Loucy (cell line): Measurements from ENCODE around the gene CRY2.

ENCODE experiments used
- H2AFZ ChIP-seq: fragments of 200-600 bp; sonication (generic); 2 replicates; pipeline ENCODE4 v1.6.0; 2016; ENCODE audit warnings: antibody characterized with exemption, mild to moderate bottlenecking, low read length, moderate library complexity
- H3F3A ChIP-seq: fragments of 200-600 bp; 2 replicates; pipeline ENCODE4 v1.6.0; 2016; ENCODE audit warnings: antibody characterized with exemption, low read depth, mild to moderate bottlenecking
- H3K27me3 ChIP-seq: fragments of 200-600 bp; sonication (generic); 2 replicates; pipeline ENCODE4 v1.6.1; 2014; ENCODE audit warnings: low read length, mild to moderate bottlenecking; ENCODE audit not compliant: insufficient read depth, poor library complexity, severe bottlenecking
- H3K36me3 ChIP-seq: fragments of 200-600 bp; sonication (generic); 2 replicates; pipeline ENCODE4 v1.6.1; 2016; ENCODE audit warnings: low read length; ENCODE audit not compliant: insufficient read depth
- H3K4me1 ChIP-seq: fragments of 200-600 bp; sonication (generic); 2 replicates; pipeline ENCODE4 v1.5.1; 2014; ENCODE audit warnings: low read length, mild to moderate bottlenecking; ENCODE audit not compliant: insufficient read depth, poor library complexity, severe bottlenecking
- H3K4me2 ChIP-seq: fragments of 200-600 bp; sonication (generic); 2 replicates; pipeline ENCODE4 v1.6.0; 2014; ENCODE audit warnings: antibody characterized with exemption, low read length, low read depth, mild to moderate bottlenecking; ENCODE audit not compliant: poor library complexity, severe bottlenecking
- H3K4me3 ChIP-seq: fragments of 200-600 bp; sonication (generic); 2 replicates; pipeline ENCODE4 v1.5.1; 2014; ENCODE audit warnings: low read length, mild to moderate bottlenecking, mixed read lengths; ENCODE audit not compliant: poor library complexity, severe bottlenecking
- H3K79me2 ChIP-seq: fragments of 200-600 bp; sonication (generic); 2 replicates; pipeline ENCODE4 v1.6.1; 2014; ENCODE audit warnings: low read length; ENCODE audit not compliant: insufficient read depth
- H3K9ac ChIP-seq: fragments of 200-600 bp; sonication (generic); 2 replicates; pipeline ENCODE4 v1.6.0; 2014; ENCODE audit warnings: mild to moderate bottlenecking, low read depth, low read length, moderate library complexity; ENCODE audit not compliant: poor library complexity, severe bottlenecking
- H3K9me2 ChIP-seq: fragments of 200-600 bp; sonication (generic); replicated peaks from 2 replicates; pipeline ENCODE4 v1.6.1; 2016; ENCODE audit warnings: low read depth, low read length, mixed read lengths
- H3K9me3 ChIP-seq: fragments of 200-600 bp; sonication (generic); 2 replicates; pipeline ENCODE4 v1.6.1; 2014; ENCODE audit warnings: mild to moderate bottlenecking, antibody characterized with exemption, low read length, low read depth; ENCODE audit not compliant: insufficient read depth
- H4K20me1 ChIP-seq: fragments of 200-600 bp; sonication (generic); 2 replicates; pipeline ENCODE4 v1.6.0; 2014; ENCODE audit warnings: antibody characterized with exemption, low read length, mild to moderate bottlenecking; ENCODE audit not compliant: insufficient read depth, poor library complexity, severe bottlenecking
- EZH2phosphoT487 ChIP-seq: fragments of 200-600 bp; IDR thresholded peaks from 2 replicates; pipeline ENCODE4 v1.6.1; 2018; ENCODE audit warnings: antibody characterized with exemption, mild to moderate bottlenecking, moderate library complexity, borderline replicate concordance
- TF ChIP-seq, protein P1 (sequence below): fragments of 200-600 bp; sonication (generic); conservative IDR thresholded peaks from 2 replicates; pipeline ENCODE4 v1.5.1; 2014; ENCODE audit warnings: mild to moderate bottlenecking, antibody characterized with exemption, low read length

The CRY2 gene

DNA sequence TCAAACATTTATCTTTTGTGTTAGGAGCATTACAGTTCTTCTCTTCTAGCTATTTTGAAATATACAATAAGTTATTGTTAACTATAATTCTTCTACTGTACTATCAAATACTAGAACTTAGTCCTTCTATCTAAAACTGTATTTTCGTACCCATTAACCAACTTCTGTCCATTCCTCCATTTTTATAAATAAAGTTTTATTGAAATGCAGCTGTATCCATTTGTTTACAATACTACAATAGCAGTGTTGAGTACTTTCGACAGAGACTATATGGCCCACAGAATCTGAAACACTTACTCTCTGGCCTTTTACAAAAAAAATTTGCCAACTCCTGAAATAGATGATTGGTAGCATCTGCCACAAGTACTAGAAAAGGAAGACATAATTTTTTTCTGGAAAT, 47.0 kb upstream of the CRY2 start:
- Histone ChIP-seq H3K36me3 (no peaks in the 10 kb centered on the region), H3F3A (no peaks in the 10 kb centered on the region), H3K27me3 (no peaks in the 10 kb centered on the region), H3K9me3 (no peaks in the 10 kb centered on the region), H4K20me1 (no peaks in the 10 kb centered on the region), H3K4me2 (no peak overlapping the region), H3K4me3 (no peak overlapping the region), H3K9me2 (no peaks in the 10 kb centered on the region), H3K4me1 (peaks cover 9% of the 10 kb centered on the region), H3K9ac (no peak overlapping the region), H3K79me2 (peaks cover under 1% of the 10 kb centered on the region; the same call in 1 of the 2 replicates), H2AFZ (no peak overlapping the region)
- TF ChIP-seq EZH2phosphoT487, result no peak
- TF ChIP-seq, protein P1, sequence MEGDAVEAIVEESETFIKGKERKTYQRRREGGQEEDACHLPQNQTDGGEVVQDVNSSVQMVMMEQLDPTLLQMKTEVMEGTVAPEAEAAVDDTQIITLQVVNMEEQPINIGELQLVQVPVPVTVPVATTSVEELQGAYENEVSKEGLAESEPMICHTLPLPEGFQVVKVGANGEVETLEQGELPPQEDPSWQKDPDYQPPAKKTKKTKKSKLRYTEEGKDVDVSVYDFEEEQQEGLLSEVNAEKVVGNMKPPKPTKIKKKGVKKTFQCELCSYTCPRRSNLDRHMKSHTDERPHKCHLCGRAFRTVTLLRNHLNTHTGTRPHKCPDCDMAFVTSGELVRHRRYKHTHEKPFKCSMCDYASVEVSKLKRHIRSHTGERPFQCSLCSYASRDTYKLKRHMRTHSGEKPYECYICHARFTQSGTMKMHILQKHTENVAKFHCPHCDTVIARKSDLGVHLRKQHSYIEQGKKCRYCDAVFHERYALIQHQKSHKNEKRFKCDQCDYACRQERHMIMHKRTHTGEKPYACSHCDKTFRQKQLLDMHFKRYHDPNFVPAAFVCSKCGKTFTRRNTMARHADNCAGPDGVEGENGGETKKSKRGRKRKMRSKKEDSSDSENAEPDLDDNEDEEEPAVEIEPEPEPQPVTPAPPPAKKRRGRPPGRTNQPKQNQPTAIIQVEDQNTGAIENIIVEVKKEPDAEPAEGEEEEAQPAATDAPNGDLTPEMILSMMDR, result no peak

DNA sequence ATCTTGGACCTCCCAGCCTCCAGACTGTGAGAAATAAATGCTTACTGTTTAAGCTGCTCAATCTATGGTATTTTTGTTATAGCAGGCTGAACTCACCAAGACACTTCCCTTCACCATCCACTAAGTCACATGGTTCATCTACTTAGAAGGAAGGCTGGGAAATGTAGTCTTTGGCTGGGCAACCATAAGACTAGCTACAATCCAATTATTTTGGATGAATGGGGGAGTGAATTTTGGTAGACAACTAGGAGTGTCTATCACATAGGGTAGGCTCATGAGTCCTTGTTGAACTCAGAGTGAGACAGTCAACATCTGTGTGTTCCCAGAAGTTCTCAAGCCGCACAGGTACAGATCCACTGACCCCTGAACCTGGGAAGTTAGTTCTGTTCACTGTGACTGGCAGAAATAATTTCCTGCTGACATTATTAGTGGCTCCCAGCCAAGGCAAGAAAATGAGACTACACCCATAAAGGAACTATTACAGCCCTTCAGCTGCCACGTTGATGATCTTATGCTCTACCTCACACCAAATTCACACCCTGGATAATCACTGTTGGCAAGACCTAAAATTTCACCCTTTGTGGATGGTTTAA, 45.5 kb upstream of the CRY2 start:
- no peak for TF ChIP-seq EZH2phosphoT487
- TF ChIP-seq, protein P1, result no peak
- peak overlapping the region; percentile 26; the same call in 1 of the 2 replicates for H2AFZ ChIP-seq
- no peaks in the 10 kb centered on the region for H3K9me3 ChIP-seq
- H3F3A ChIP-seq, result no peaks in the 10 kb centered on the region
- H4K20me1 ChIP-seq, result peaks cover 5% of the 10 kb centered on the region
- peaks cover 16% of the 10 kb centered on the region; the same call in 1 of the 2 replicates for H3K79me2 ChIP-seq
- peaks cover 21% of the 10 kb centered on the region for H3K4me1 ChIP-seq
- no peaks in the 10 kb centered on the region for H3K36me3 ChIP-seq
- H3K9me2 ChIP-seq, result no peaks in the 10 kb centered on the region
- H3K4me3 ChIP-seq, result no peak overlapping the region
- no peaks in the 10 kb centered on the region for H3K27me3 ChIP-seq
- H3K9ac ChIP-seq, result no peak overlapping the region
- no peak overlapping the region for H3K4me2 ChIP-seq

DNA sequence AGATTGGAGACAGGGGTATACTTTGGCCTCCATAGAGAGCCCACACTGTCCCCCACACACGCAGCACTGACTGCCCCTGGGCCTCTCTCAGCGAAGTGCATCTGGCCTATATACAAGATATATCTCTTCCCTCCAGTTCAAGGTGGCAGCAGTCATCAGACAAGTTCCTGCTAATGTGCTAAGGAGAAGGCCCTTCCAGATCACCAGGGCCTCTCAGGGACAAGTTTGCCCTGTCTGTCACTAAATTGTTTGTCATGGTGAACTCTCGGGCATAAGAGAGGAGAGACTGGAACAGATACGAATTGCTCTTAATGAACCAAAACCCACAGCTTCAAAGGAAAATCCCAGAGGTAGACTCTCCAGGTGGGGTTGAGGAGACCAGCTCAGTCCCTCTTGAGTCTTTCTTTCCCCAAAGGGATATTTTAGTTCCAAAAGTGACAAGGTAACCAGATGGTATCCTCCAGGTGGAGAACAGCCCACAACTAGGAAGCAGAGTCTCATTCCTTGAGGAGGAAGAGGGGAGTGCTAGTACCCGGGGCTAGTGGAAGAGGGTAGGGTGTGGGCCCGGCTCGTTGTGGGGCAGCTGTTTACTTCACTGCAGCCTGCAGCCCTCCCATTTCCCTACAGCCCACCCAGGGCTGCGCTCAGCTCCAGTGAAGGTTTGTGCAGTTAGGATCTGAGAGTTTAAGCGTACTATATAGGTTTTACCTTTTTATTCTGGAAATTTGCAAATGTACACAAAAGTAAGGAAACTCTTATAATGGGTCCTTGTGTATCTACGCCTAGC, 44.6 kb upstream of the CRY2 start:
- H4K20me1 ChIP-seq, result peaks cover 5% of the 10 kb centered on the region
- H3K9me3 ChIP-seq, result no peaks in the 10 kb centered on the region
- H3K4me1 ChIP-seq, result peaks cover 30% of the 10 kb centered on the region
- H3K4me3 ChIP-seq, result no peak overlapping the region
- no peak overlapping the region for H3K9ac ChIP-seq
- no peaks in the 10 kb centered on the region for H3K9me2 ChIP-seq
- no peak overlapping the region for H3K4me2 ChIP-seq
- H3K27me3 ChIP-seq, result no peaks in the 10 kb centered on the region
- H3F3A ChIP-seq, result no peaks in the 10 kb centered on the region
- H2AFZ ChIP-seq, result no peak overlapping the region
- TF ChIP-seq, protein P1, result no peak
- no peak for TF ChIP-seq EZH2phosphoT487
- H3K79me2 ChIP-seq, result peaks cover 25% of the 10 kb centered on the region; the same call in 1 of the 2 replicates
- no peaks in the 10 kb centered on the region for H3K36me3 ChIP-seq
